ENCODE data around the gene HYDIN. TPM values are rescaled to one million over a fixed set of nuclear protein-coding genes. Genes with fewer than 3 reads are reported as not detected.

Gene HYDIN
- total RNA-seq, 1 experiment from 2014 or later: not detected

GRCh38 chr16:70766658-70767057 lies 463.9 kb downstream of the HYDIN start:
- Histone ChIP-seq H3K36me3 (ENCODE audit: control insufficient read depth in 1 of 2, insufficient read depth in 2 of 2, low read length in 2 of 2) (no peaks in the 10 kb centered on the region; a peak in 1 of 4 replicates), H3K27me3 (ENCODE audit: insufficient read depth, low read length) (no peaks in the 10 kb centered on the region), H3K9me2 (ENCODE audit: insufficient read depth) (no peaks in the 10 kb centered on the region), H3K4me1 (ENCODE audit: control insufficient read depth in 1 of 2, insufficient read depth in 2 of 2, low read length in 2 of 2) (peaks cover 3 to 20% of the 10 kb centered on the region in 2 experiments), H3K9ac (ENCODE audit: low read length) (no peak overlapping the region), H3K4me2 (ENCODE audit: low read length) (no peak overlapping the region), H3K4me3 (replicated peaks in 1 of 2; ENCODE audit: low read depth in 1 of 2, low read length in 2 of 2) (no peak overlapping the region), H3K27ac (ENCODE audit: low read depth, low read length) (no peak overlapping the region), H3K79me2 (ENCODE audit: insufficient read depth, low read length) (no peaks in the 10 kb centered on the region), H4K20me1 (ENCODE audit: insufficient read depth) (no peaks in the 10 kb centered on the region), H3K9me3 (ENCODE audit: control insufficient read depth in 1 of 2, insufficient read depth in 1 of 2, low read depth in 1 of 2, low read length in 2 of 2) (no peaks in the 10 kb centered on the region), H2AFZ (ENCODE audit: low read depth, low read length, poor library complexity, severe bottlenecking) (no peak overlapping the region)
- TF ChIP-seq RAD21 (IDR thresholded peaks at IDR 0.05; ENCODE audit: low read depth) (no peak), CEBPB (IDR thresholded peaks at IDR 0.05; ENCODE audit: low read depth) (no peak), ZFX (IDR thresholded peaks at IDR 0.05) (no peak), JUND (IDR thresholded peaks at IDR 0.05) (no peak), REST (IDR thresholded peaks at IDR 0.05; ENCODE audit: low read depth) (no peak), MAX (IDR thresholded peaks at IDR 0.05) (no peak), POLR2AphosphoS5 (IDR thresholded peaks at IDR 0.05; ENCODE audit: low read depth, low read length) (no peak), EZH2 (IDR thresholded peaks at IDR 0.05) (no peak)
- TF ChIP-seq, protein P1, sequence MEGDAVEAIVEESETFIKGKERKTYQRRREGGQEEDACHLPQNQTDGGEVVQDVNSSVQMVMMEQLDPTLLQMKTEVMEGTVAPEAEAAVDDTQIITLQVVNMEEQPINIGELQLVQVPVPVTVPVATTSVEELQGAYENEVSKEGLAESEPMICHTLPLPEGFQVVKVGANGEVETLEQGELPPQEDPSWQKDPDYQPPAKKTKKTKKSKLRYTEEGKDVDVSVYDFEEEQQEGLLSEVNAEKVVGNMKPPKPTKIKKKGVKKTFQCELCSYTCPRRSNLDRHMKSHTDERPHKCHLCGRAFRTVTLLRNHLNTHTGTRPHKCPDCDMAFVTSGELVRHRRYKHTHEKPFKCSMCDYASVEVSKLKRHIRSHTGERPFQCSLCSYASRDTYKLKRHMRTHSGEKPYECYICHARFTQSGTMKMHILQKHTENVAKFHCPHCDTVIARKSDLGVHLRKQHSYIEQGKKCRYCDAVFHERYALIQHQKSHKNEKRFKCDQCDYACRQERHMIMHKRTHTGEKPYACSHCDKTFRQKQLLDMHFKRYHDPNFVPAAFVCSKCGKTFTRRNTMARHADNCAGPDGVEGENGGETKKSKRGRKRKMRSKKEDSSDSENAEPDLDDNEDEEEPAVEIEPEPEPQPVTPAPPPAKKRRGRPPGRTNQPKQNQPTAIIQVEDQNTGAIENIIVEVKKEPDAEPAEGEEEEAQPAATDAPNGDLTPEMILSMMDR (IDR thresholded peaks at IDR 0.05 in 2 of 3, conservative IDR thresholded peaks at IDR 0.05 in 1 of 3; ENCODE audit: borderline replicate concordance in 1 of 3, insufficient read depth in 1 of 3, low read depth in 2 of 3, low read length in 2 of 3): no peak
- TF ChIP-seq, protein P2, sequence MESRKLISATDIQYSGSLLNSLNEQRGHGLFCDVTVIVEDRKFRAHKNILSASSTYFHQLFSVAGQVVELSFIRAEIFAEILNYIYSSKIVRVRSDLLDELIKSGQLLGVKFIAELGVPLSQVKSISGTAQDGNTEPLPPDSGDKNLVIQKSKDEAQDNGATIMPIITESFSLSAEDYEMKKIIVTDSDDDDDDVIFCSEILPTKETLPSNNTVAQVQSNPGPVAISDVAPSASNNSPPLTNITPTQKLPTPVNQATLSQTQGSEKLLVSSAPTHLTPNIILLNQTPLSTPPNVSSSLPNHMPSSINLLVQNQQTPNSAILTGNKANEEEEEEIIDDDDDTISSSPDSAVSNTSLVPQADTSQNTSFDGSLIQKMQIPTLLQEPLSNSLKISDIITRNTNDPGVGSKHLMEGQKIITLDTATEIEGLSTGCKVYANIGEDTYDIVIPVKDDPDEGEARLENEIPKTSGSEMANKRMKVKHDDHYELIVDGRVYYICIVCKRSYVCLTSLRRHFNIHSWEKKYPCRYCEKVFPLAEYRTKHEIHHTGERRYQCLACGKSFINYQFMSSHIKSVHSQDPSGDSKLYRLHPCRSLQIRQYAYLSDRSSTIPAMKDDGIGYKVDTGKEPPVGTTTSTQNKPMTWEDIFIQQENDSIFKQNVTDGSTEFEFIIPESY (IDR thresholded peaks at IDR 0.05; ENCODE audit: extremely low read depth, insufficient replicate concordance, low read length): no peak
- no peak for DNase-seq (ENCODE audit: low read depth, low spot score)
- BruUV-seq (replicated peaks): no TSS peak
- no peak for ATAC-seq
- ChIA-PET CTCF (no interaction called here), RAD21 (ENCODE audit: low non-redundant PET in 1 of 2, low total read pairs in 2 of 2, uncharacterized antibody in 2 of 2, unreplicated experiment in 2 of 2) (no interaction called here), POLR2A (interaction anchor here (1.4 kb wide), 1 partner anchor 78 kb away, joined by 3 read pairs; no protein-coding TSS in a partner anchor)
- intact Hi-C loops (cut with micrococcal nuclease): no loop called here
